ENCODE measurements around the gene TEX22. TPM values are rescaled to one million over a fixed set of nuclear protein-coding genes. Genes with fewer than 3 reads are reported as not detected.
"Not testable (repeated sequence)": the region's sequence is repeated elsewhere in the genome, so short reads cannot be mapped to it uniquely, and the experiment has no call there.

TEX22 gene
- total RNA-seq, 4 donors from 2014 or later = under 0.01 to 0.19 (median 0.17) TPM; not detected in 1

- intact Hi-C loops (cut with DNase I) = loop anchor here (10.0 kb wide), 1 partner anchor 114 kb away; the partner anchor contains the start of gene BTBD6
- 92% methylated on average over 16 of the region's 16 CpGs for WGBS
- Histone ChIP-seq H3K4me3 (no peak overlapping the region), H3K9me3 (no peaks in the 10 kb centered on the region), H3K27ac (replicated peaks in 1 of 4) (no peak overlapping the region), H3K36me3 (peaks cover 17 to 72% (median 50%) of the 10 kb centered on the region in 4 donors), H3K4me1 (peaks cover 0 to 4% (median 2%) of the 10 kb centered on the region in 4 donors), H3K27me3 (no peaks in the 10 kb centered on the region)
- no peak for TF ChIP-seq POLR2AphosphoS5 (IDR thresholded peaks at IDR 0.05)
- TF ChIP-seq, protein P1, sequence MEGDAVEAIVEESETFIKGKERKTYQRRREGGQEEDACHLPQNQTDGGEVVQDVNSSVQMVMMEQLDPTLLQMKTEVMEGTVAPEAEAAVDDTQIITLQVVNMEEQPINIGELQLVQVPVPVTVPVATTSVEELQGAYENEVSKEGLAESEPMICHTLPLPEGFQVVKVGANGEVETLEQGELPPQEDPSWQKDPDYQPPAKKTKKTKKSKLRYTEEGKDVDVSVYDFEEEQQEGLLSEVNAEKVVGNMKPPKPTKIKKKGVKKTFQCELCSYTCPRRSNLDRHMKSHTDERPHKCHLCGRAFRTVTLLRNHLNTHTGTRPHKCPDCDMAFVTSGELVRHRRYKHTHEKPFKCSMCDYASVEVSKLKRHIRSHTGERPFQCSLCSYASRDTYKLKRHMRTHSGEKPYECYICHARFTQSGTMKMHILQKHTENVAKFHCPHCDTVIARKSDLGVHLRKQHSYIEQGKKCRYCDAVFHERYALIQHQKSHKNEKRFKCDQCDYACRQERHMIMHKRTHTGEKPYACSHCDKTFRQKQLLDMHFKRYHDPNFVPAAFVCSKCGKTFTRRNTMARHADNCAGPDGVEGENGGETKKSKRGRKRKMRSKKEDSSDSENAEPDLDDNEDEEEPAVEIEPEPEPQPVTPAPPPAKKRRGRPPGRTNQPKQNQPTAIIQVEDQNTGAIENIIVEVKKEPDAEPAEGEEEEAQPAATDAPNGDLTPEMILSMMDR (IDR thresholded peaks at IDR 0.05) = no peak
- no peak for TF ChIP-seq POLR2A (IDR thresholded peaks at IDR 0.05; ENCODE audit: low read depth)
- TF ChIP-seq EP300 (IDR thresholded peaks at IDR 0.05) = no peak
- DNase-seq (ENCODE audit: extremely low spot score) = no peak
These were observed 39.4 kb upstream of the TEX22 start for GRCh38 chr14:105358943-105359342.

DNA sequence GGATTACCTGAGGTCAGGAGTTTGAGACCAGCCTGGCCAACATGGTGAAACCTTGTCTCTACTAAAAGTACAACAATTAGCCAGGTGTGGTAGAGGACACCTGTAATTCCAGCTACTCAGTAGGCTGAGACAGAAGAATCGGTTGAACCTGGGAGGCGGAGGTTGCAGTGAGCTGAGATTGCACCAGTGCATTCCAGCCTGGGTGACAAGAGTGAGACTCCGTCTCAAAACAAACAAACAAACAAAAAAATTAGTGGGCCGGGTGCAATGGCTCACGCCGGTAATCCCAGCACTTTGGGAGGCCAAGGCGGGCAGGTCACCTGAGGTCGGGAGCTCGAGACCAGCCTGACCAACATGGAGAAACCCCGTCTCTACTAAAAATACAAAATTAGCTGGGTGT lies 36.9 kb upstream of the TEX22 start:
- H3K9me3 ChIP-seq; H3K27ac ChIP-seq (replicated peaks in 1 of 4); H3K27me3 ChIP-seq; DNase-seq (ENCODE audit: extremely low spot score); H3K4me3 ChIP-seq; intact Hi-C loops (cut with DNase I): not testable (repeated sequence)
- WGBS = 95% methylated on average over 10 of the region's 10 CpGs
- Histone ChIP-seq H3K4me1 (peaks cover 6 to 16% (median 13%) of the 10 kb centered on the region in 4 donors), H3K36me3 (peaks cover 0 to 47% (median 27%) of the 10 kb centered on the region in 4 donors)

GRCh38 chr14:105363847-105364708 lies 34.3 kb upstream of the TEX22 start:
- TF ChIP-seq, protein P1 (IDR thresholded peaks at IDR 0.05) = no peak
- TF ChIP-seq POLR2A (IDR thresholded peaks at IDR 0.05; ENCODE audit: low read depth) = no peak
- TF ChIP-seq EP300 (IDR thresholded peaks at IDR 0.05) = no peak
- no peak for TF ChIP-seq POLR2AphosphoS5 (IDR thresholded peaks at IDR 0.05)
- Histone ChIP-seq H3K4me3 (peak overlapping the region in 3 of 4 donors; percentile 25 to 47 (median 28)), H3K4me1 (peaks cover 6 to 16% (median 13%) of the 10 kb centered on the region in 4 donors), H3K36me3 (peaks cover 6 to 47% (median 36%) of the 10 kb centered on the region in 4 donors), H3K27ac (replicated peaks in 1 of 4) (no peak overlapping the region), H3K9me3 (no peaks in the 10 kb centered on the region), H3K27me3 (no peaks in the 10 kb centered on the region)
- 21% methylated on average over 23 of the region's 58 CpGs for WGBS
- DNase-seq (ENCODE audit: extremely low spot score) = no peak
- intact Hi-C loops (cut with DNase I) = no loop called here

DNA sequence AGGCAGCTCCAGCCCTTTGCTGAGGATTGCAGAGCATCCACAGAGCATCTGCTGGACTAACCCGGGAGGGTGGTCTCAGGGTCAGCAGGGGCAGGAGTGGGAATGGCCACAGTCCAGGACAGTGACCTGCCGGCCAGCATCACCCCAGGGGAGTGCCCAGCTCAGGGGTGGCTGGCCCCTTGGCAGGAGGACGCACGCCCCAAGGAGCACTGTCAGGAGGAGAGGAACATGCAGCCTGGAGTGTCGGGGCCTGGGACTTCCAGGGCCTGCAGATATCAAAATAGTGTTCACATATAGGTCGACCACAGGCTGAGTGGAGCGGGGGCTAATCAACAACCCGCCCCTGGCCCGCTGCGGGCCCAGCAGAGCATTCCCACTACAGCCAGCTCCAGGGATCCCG lies 33.2 kb upstream of the TEX22 start:
- TF ChIP-seq EP300 (IDR thresholded peaks at IDR 0.05) = no peak
- TF ChIP-seq, protein P1 (IDR thresholded peaks at IDR 0.05) = no peak
- TF ChIP-seq POLR2A (IDR thresholded peaks at IDR 0.05; ENCODE audit: low read depth) = no peak
- no peak for TF ChIP-seq POLR2AphosphoS5 (IDR thresholded peaks at IDR 0.05)

DNA sequence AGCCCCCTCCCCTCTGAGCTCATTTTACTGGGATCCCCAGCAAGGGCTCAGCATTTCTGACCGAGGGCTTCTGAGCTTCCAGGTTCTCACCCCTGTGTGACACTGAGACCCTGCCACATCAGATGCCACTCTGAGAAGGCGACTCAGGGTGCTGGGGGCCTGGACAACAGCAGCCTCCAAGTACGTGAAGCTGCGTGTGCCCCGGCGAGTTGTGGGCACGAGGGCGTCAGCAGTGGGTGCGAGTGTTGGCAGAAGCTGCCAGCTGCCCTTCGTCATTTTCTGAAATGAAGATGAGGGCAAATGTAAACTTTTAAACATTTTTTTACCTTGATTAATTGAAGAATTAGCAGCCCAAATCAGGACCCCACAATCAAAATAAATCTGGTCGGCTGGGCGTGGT lies 32.7 kb upstream of the TEX22 start:
- TF ChIP-seq POLR2A (IDR thresholded peaks at IDR 0.05; ENCODE audit: low read depth) (no peak), POLR2AphosphoS5 (IDR thresholded peaks at IDR 0.05) (no peak), EP300 (IDR thresholded peaks at IDR 0.05) (no peak)
- TF ChIP-seq, protein P1 (IDR thresholded peaks at IDR 0.05) = no peak
- Histone ChIP-seq H3K36me3 (peaks cover 12 to 51% (median 43%) of the 10 kb centered on the region in 4 donors), H3K27ac (replicated peaks in 1 of 4) (no peak overlapping the region), H3K4me1 (peaks cover 6 to 17% (median 14%) of the 10 kb centered on the region in 4 donors), H3K9me3 (no peaks in the 10 kb centered on the region), H3K27me3 (no peaks in the 10 kb centered on the region), H3K4me3 (no peak overlapping the region)
- WGBS = 95% methylated on average over 12 of the region's 12 CpGs
- DNase-seq (ENCODE audit: extremely low spot score) = no peak
- intact Hi-C loops (cut with DNase I) = no loop called here

More for the DNA sequence above, 33.2 kb upstream of the TEX22 start:
- intact Hi-C loops (cut with DNase I) = no loop called here
- Histone ChIP-seq H3K4me1 (peaks cover 6 to 16% (median 13%) of the 10 kb centered on the region in 4 donors), H3K27ac (replicated peaks in 1 of 4) (no peak overlapping the region), H3K9me3 (no peaks in the 10 kb centered on the region), H3K36me3 (peaks cover 12 to 51% (median 46%) of the 10 kb centered on the region in 4 donors), H3K4me3 (no peak overlapping the region), H3K27me3 (no peaks in the 10 kb centered on the region)
- 81% methylated on average over 6 of the region's 11 CpGs for WGBS
- no peak for DNase-seq (ENCODE audit: extremely low spot score)

Measured in esophagus muscularis mucosa (tissue), 4 donors.